Thoracic aorta (tissue), 2 donors: ENCODE measurements around the gene HLX. TPM values are rescaled to one million over a fixed set of nuclear protein-coding genes. Genes with fewer than 3 reads are reported as not detected.
A peak's percentile ranks its signal among the peaks of the same experiment; 100 is the strongest.

Experiments
- ATAC-seq: fragments of 150-250 bp; one replicate; pipeline ENCODE4 v1.8.0; 2017; ENCODE audit warnings: low read depth; ENCODE audit not compliant: insufficient number of reproducible peaks, low FRiP score
- DNase-seq: peaks from one replicate; pipeline ENCODE4 v3.0.0-alpha.2; 2020; ENCODE audit warnings: low spot score
- H3K27ac ChIP-seq, 2 donors: fragments of 200-600 bp; sonication (generic); 1 replicate in 1 of 2; 2 replicates in 1 of 2; pipeline ENCODE4 v1.5.1; 2016; ENCODE audit warnings: mild to moderate bottlenecking in 2 of 2, moderate library complexity in 2 of 2
- H3K27me3 ChIP-seq: fragments of 200-600 bp; sonication (generic); replicated peaks from 2 replicates; pipeline ENCODE4 v1.6.0; 2016; ENCODE audit warnings: mild to moderate bottlenecking; ENCODE audit not compliant: insufficient read depth
- H3K36me3 ChIP-seq: fragments of 200-600 bp; sonication (generic); one replicate; pipeline ENCODE4 v1.5.1; 2016
- H3K4me1 ChIP-seq, 2 donors: fragments of 200-600 bp; sonication (generic); 1 replicate in 1 of 2; 2 replicates in 1 of 2; pipeline versions ENCODE4 v1.5.1 to v1.6.0; 2016; ENCODE audit warnings: low read depth in 2 of 2, mild to moderate bottlenecking in 1 of 2; ENCODE audit not compliant: control insufficient read depth in 1 of 2
- H3K4me3 ChIP-seq: fragments of 200-600 bp; sonication (generic); 2 replicates; pipeline ENCODE4 v1.5.1; 2016; ENCODE audit warnings: mild to moderate bottlenecking
- H3K9me3 ChIP-seq: fragments of 200-600 bp; sonication (generic); 2 replicates; pipeline ENCODE4 v1.5.1; 2016
- CTCF ChIP-seq: fragments of 200-600 bp; sonication (generic); IDR thresholded peaks from one replicate; pipeline ENCODE4 v1.5.1; 2019; ENCODE audit warnings: antibody characterized with exemption
- total RNA-seq, 2 donors: library from RNA; depleted of rRNA; stranded (reverse); fragments of >200 nt; gene quantifications; one replicate each; pipeline versions ENCODE4 v1.1.0 to v1.2.3, GENCODE V29; 2016

HLX gene
- total RNA-seq, 2 donors from 2014 or later: 11.0 to 33.5 TPM

- Histone ChIP-seq H3K9me3 (no peaks in the 10 kb centered on the region), H3K4me1 (peaks cover 7 to 36% of the 10 kb centered on the region in 2 donors), H3K4me3 (no peak overlapping the region), H3K27ac (no peak overlapping the region), H3K27me3 (no peaks in the 10 kb centered on the region), H3K36me3 (peaks cover 4% of the 10 kb centered on the region)
- TF ChIP-seq CTCF: no peak
- ATAC-seq (no peak), DNase-seq (no peak)
Measured at GRCh38 chr1:220889848-220890287, 10.6 kb downstream of the HLX start.

GRCh38 chr1:220890602-220891001 lies 11.4 kb downstream of the HLX start:
- H3K4me1 ChIP-seq: peaks cover 7 to 36% of the 10 kb centered on the region in 2 donors
- ATAC-seq (no peak), DNase-seq (no peak)
- no peaks in the 10 kb centered on the region for H3K27me3 ChIP-seq
- no peak overlapping the region for H3K27ac ChIP-seq
- no peaks in the 10 kb centered on the region for H3K36me3 ChIP-seq
- no peak for TF ChIP-seq CTCF
- no peak overlapping the region for H3K4me3 ChIP-seq
- no peaks in the 10 kb centered on the region for H3K9me3 ChIP-seq

GRCh38 chr1:220891224-220892085 lies 12.2 kb downstream of the HLX start:
- no peaks in the 10 kb centered on the region for H3K27me3 ChIP-seq
- DNase-seq (no peak), ATAC-seq (no peak)
- H3K27ac ChIP-seq: peak overlapping the region in 1 of 2 donors; percentile 9
- no peak for TF ChIP-seq CTCF
- H3K9me3 ChIP-seq: no peaks in the 10 kb centered on the region
- peak overlapping the region; percentile 7 for H3K4me3 ChIP-seq
- no peaks in the 10 kb centered on the region for H3K36me3 ChIP-seq
- peaks cover 7 to 36% of the 10 kb centered on the region in 2 donors for H3K4me1 ChIP-seq

- DNase-seq (no peak), ATAC-seq (no peak)
- Histone ChIP-seq H3K27ac (peak overlapping the region in 1 of 2 donors; percentile 9), H3K36me3 (no peaks in the 10 kb centered on the region), H3K27me3 (no peaks in the 10 kb centered on the region), H3K9me3 (no peaks in the 10 kb centered on the region), H3K4me3 (no peak overlapping the region), H3K4me1 (peaks cover 7 to 35% of the 10 kb centered on the region in 2 donors)
- no peak for TF ChIP-seq CTCF
Measured at GRCh38 chr1:220892086-220892376, 12.8 kb downstream of the HLX start.

GRCh38 chr1:220892997-220893700 lies 13.9 kb downstream of the HLX start:
- TF ChIP-seq CTCF: no peak
- no peak for ATAC-seq
- no peaks in the 10 kb centered on the region for H3K9me3 ChIP-seq
- no peak for DNase-seq
- no peaks in the 10 kb centered on the region for H3K27me3 ChIP-seq
- H3K4me3 ChIP-seq: no peak overlapping the region
- H3K36me3 ChIP-seq: no peaks in the 10 kb centered on the region
- H3K27ac ChIP-seq: no peak overlapping the region
- peaks cover 0 to 26% of the 10 kb centered on the region in 2 donors for H3K4me1 ChIP-seq
